Measurements from ENCODE around the gene MS4A14. TPM values are rescaled to one million over a fixed set of nuclear protein-coding genes. Genes with fewer than 3 reads are reported as not detected.

MS4A14 gene
- total and polyA plus RNA-seq, 9 of the 15 experiments (the other 6 are each of a cell fraction or from before 2014, with no cell fraction given), result not detected

GRCh38 chr11:60431251-60431650 is 35.0 kb downstream of the MS4A14 start:
- no peak overlapping the region for H3K27ac ChIP-seq (ENCODE audit: extremely low read depth, low read depth, low read length)
- ChIA-PET CTCF (ENCODE audit: low intra/inter-chr PET ratio) (no interaction called here), POLR2A (no interaction called here)
- no peaks in the 10 kb centered on the region for H3K9me3 ChIP-seq (replicated peaks; ENCODE audit: control insufficient read depth, insufficient read depth, low read depth, low read length)
- no peak for ATAC-seq
- no peak overlapping the region for H3K4me2 ChIP-seq (ENCODE audit: insufficient read depth, low read length)
- no peaks in the 10 kb centered on the region for H3K9me1 ChIP-seq (ENCODE audit: control insufficient read depth, insufficient read depth, low read length)
- TF ChIP-seq CHD2 (IDR thresholded peaks at IDR 0.05; ENCODE audit: low read depth, low read length), result no peak
- TF ChIP-seq ZNF609 (CRISPR knock-in tag; IDR thresholded peaks at IDR 0.05; ENCODE audit: borderline replicate concordance), result no peak
- no peak for TF ChIP-seq CBFB (CRISPR knock-in tag; IDR thresholded peaks at IDR 0.05)
- no peak for TF ChIP-seq PHTF2 (CRISPR knock-in tag; IDR thresholded peaks at IDR 0.05)
- TF ChIP-seq THRB (CRISPR knock-in tag; conservative IDR thresholded peaks at IDR 0.05), result no peak
- 0% methylated on average over 2 of the region's 2 CpGs for WGBS (ENCODE audit: insufficient coverage, low coverage, missing lambda C conversion rate)
- no peaks in the 10 kb centered on the region for H3K36me3 ChIP-seq (ENCODE audit: control insufficient read depth, insufficient read depth, low read length)
- H3K9ac ChIP-seq (ENCODE audit: insufficient read depth in 1 of 2, low read depth in 2 of 2, low read length in 2 of 2), result no peak overlapping the region
- no peak for FAIRE-seq
- H3K79me2 ChIP-seq (ENCODE audit: control insufficient read depth, insufficient read depth, low read length), result no peaks in the 10 kb centered on the region
- no peaks in the 10 kb centered on the region for H4K20me1 ChIP-seq (replicated peaks; ENCODE audit: control insufficient read depth, insufficient read depth, low read length)
- no peak for DNase-seq (ENCODE audit: extremely low read depth in 1 of 4, low spot score in 3 of 4)
- in situ Hi-C loops (cut with MboI) (no loop called here), intact Hi-C loops (cut with micrococcal nuclease) (no loop called here)
- BruUV-seq (replicated peaks), result no TSS peak
- H3K27me3 ChIP-seq (ENCODE audit: control insufficient read depth in 2 of 2, insufficient read depth in 2 of 2, low read length in 2 of 2), result no peaks in the 10 kb centered on the region
- H3K4me3 ChIP-seq, result no peak overlapping the region
- no peak overlapping the region for H2AFZ ChIP-seq (ENCODE audit: low read depth, low read length)
- H3K4me1 ChIP-seq (replicated peaks in 1 of 2; ENCODE audit: control insufficient read depth in 2 of 2, insufficient read depth in 2 of 2, low read length in 2 of 2), result no peaks in the 10 kb centered on the region; a peak in 1 of 5 replicates

Data from K562 (cell line).